Measurements from ENCODE around the gene INTS15. TPM values are rescaled to one million over a fixed set of nuclear protein-coding genes. Genes with fewer than 3 reads are reported as not detected.

The INTS15 gene
- total RNA-seq, 1 donor from 2014 or later, result 39.6 TPM

DNA sequence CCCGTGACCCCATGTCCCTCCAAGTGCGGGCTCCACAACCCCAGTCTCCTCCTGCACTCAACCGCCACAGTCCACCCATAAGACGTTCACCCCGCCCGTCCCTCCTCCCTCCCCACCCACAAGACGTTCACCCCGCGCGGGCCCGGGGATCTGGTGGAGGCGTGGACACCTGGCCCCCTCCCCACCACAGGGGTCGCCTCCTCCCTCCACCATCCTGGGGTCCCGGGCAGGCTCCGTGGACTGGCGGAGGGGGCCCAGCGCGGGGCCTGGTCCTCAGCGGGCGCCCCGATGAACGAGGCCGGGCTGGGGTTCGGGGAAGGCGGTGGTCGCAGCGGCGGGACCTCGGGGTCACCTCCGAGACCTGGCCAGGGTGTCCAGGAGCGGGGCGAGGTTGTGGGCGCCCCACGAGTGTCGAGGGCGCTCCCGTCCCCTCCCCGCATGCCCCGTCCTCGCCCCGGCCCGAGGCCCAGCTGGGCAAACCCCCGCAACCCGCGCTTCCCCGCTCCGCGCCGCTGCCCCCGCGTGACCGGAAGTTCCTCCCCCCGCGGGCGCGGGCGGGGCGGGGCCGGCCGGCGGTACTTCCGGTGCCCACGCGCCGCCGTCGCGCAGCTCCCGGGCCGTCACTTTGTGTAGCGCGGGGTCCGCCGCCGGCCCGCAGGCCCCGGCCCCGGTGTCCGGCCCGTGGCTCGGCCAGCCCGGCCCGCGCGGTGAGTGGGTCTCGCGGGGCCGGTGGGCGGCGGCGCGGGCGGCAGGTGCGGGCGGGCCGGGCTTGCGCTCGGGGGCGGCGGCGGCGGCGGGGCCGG, 47.1 kb downstream of the INTS15 start, which contains the start of gene ZNF316:
ZNF316 (plus strand) TSS at position 578 of the 803 bp plus-strand sequence. CDS start 5,092 bp downstream, outside the sequence.
- H3K27me3 Mint-ChIP-seq (ENCODE audit: unreplicated experiment), result peaks cover 10% of the 10 kb centered on the region
- H3K4me3 Mint-ChIP-seq (ENCODE audit: unreplicated experiment), result peak within 1 kb of the TSS; percentile 92
- peaks cover 40% of the 10 kb centered on the region for H3K4me1 Mint-ChIP-seq (ENCODE audit: unreplicated experiment)
- DNase-seq (ENCODE audit: low spot score), result peak; percentile 48
- TF ChIP-seq, protein P1, sequence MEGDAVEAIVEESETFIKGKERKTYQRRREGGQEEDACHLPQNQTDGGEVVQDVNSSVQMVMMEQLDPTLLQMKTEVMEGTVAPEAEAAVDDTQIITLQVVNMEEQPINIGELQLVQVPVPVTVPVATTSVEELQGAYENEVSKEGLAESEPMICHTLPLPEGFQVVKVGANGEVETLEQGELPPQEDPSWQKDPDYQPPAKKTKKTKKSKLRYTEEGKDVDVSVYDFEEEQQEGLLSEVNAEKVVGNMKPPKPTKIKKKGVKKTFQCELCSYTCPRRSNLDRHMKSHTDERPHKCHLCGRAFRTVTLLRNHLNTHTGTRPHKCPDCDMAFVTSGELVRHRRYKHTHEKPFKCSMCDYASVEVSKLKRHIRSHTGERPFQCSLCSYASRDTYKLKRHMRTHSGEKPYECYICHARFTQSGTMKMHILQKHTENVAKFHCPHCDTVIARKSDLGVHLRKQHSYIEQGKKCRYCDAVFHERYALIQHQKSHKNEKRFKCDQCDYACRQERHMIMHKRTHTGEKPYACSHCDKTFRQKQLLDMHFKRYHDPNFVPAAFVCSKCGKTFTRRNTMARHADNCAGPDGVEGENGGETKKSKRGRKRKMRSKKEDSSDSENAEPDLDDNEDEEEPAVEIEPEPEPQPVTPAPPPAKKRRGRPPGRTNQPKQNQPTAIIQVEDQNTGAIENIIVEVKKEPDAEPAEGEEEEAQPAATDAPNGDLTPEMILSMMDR (IDR thresholded peaks at IDR 0.05; ENCODE audit: unreplicated experiment), result no peak
- H3K9me3 Mint-ChIP-seq (ENCODE audit: unreplicated experiment), result peaks cover 3% of the 10 kb centered on the region
- peak within 1 kb of the TSS; percentile 24 for H3K27ac Mint-ChIP-seq (ENCODE audit: unreplicated experiment)
- H3K36me3 Mint-ChIP-seq (ENCODE audit: low read depth, unreplicated experiment), result peaks cover 29% of the 10 kb centered on the region

DNA sequence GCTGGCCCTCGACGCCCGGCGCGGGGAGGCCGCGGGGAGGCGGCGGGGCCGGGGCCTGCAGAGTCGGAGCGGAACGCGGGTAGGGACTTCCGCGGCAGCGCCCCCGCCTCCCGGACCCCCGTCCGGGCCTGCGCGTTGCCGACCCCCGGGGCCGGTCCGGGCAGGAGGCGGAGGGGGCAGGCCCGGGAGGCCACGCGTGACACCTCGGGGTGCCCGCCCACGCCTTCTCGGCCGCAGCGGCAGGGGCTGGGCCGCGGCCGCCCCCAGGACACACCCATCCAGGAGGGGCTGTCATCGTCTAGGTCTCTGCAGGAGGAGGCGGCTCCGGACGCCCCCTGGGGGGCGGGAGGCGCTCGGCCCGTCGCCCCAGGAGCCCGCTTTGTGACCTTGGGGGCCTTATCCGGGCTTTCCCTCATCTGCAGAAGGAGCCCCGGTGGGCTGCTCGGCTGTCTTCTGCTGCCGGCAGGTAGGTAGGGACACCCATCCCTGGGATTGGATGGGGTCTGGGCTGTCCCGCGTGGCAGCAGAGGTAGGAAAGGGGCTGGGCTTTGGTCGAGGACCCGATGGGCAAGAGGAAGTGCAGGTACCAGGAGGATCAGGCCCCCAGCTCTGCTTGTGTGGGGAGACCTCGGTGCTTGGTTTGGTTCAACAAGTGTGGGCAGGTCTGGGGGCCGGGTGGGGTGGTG, 47.9 kb downstream of the INTS15 start:
- Mint-ChIP-seq H3K27ac (ENCODE audit: unreplicated experiment) (peak overlapping the region; percentile 24), H3K27me3 (ENCODE audit: unreplicated experiment) (peaks cover 10% of the 10 kb centered on the region), H3K4me3 (ENCODE audit: unreplicated experiment) (peak overlapping the region; percentile 92), H3K4me1 (ENCODE audit: unreplicated experiment) (peaks cover 41% of the 10 kb centered on the region), H3K36me3 (ENCODE audit: low read depth, unreplicated experiment) (peaks cover 29% of the 10 kb centered on the region), H3K9me3 (ENCODE audit: unreplicated experiment) (peaks cover 3% of the 10 kb centered on the region)
- peak; percentile 61 for DNase-seq (ENCODE audit: low spot score)
- TF ChIP-seq, protein P1 (IDR thresholded peaks at IDR 0.05; ENCODE audit: unreplicated experiment), result peak; percentile 23

DNA sequence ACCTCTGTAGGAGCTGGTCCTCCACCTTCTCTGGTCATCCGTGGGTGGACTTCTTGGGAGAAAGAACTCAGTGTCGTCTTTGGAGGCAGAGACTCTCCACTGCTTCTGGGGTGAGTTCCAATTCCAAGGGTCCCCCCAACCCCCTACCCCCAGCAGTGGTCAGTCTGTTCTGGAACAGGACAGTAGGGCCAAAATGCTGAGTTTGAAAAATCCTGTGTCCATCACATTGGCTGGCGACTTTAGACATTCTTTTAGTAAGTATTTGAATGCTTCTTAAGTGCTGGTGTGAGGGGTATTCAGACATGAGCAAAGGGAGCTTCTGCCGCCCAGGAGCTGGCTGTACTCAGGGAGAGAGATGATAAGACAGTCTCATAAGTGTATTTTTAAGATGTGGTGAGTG, 49.2 kb downstream of the INTS15 start:
- Mint-ChIP-seq H3K27ac (ENCODE audit: unreplicated experiment) (peak overlapping the region; percentile 72), H3K4me3 (ENCODE audit: unreplicated experiment) (peak overlapping the region; percentile 92), H3K4me1 (ENCODE audit: unreplicated experiment) (peaks cover 37% of the 10 kb centered on the region), H3K9me3 (ENCODE audit: unreplicated experiment) (peaks cover 3% of the 10 kb centered on the region), H3K36me3 (ENCODE audit: low read depth, unreplicated experiment) (peaks cover 30% of the 10 kb centered on the region), H3K27me3 (ENCODE audit: unreplicated experiment) (peaks cover 10% of the 10 kb centered on the region)
- TF ChIP-seq, protein P1 (IDR thresholded peaks at IDR 0.05; ENCODE audit: unreplicated experiment), result no peak
- DNase-seq (ENCODE audit: low spot score), result no peak

DNA sequence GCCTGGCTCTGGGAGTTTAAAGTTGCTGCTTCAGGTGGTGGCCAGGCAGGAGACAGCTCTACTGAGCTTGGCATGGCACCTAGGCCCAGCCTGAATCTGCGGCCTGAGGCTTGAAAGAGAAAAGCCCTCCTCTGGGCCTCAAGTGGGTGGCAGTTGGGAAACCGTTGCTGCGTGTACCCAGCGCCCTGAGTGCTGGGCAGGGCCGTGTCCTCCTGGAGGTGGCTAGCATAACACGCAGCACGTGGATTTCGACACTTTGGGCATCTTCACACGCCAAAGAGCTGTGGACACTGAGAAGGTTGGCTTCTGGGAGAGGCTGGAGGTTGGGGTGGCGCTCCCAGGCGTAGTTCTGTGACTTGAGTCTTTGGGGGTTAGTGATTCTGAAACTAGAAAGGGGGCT, 49.8 kb downstream of the INTS15 start:
- TF ChIP-seq, protein P1 (IDR thresholded peaks at IDR 0.05; ENCODE audit: unreplicated experiment), result no peak
- Mint-ChIP-seq H3K27ac (ENCODE audit: unreplicated experiment) (peak overlapping the region; percentile 84), H3K9me3 (ENCODE audit: unreplicated experiment) (peaks cover 3% of the 10 kb centered on the region), H3K4me1 (ENCODE audit: unreplicated experiment) (peaks cover 32% of the 10 kb centered on the region), H3K27me3 (ENCODE audit: unreplicated experiment) (peaks cover 10% of the 10 kb centered on the region), H3K4me3 (ENCODE audit: unreplicated experiment) (peak overlapping the region; percentile 92), H3K36me3 (ENCODE audit: low read depth, unreplicated experiment) (peaks cover 28% of the 10 kb centered on the region)
- no peak for DNase-seq (ENCODE audit: low spot score)
